ENCODE results near the gene FAHD2A.

DNA sequence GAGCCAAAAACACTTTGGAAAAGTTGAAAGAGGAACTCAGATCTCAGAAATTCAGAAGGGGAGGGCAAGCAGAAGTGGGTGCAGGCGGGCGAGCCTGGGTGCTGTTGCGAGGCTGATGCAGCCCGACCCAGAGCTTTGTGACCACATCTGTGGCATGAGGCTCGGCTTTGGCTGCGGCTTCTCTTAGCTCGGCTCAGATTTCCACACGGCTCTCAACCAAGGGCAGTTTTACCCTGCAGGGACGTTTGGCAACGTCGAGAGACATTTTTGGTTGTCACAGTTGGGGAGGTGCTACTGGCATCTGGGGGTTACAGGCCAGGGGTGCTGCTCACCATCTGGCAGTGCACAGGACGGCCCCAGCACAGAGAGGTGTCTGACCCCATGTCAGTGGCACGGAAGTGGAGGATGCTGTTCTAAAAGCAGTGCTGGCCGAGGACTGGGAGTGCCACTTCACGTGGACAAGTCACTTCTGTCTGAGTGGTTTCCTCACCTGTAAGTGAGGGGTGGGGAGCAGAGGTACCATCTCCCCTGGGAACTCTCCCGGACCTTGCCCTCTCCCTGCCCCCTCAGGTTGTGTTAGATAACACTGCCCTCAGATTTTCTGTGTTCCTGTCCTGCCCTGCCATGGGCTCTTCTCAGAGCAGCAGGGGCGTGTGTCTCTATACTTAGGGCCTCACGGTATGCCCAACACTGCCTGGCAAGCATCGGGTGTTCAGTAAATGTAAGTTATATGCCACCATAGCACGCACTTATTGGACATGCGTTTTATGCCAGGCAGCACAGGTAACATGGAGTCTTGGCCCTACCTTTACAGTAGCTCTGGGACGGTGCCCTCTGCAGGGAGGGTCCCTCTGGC is 48.7 kb upstream of the FAHD2A start:
- TF ChIP-seq, protein P1, sequence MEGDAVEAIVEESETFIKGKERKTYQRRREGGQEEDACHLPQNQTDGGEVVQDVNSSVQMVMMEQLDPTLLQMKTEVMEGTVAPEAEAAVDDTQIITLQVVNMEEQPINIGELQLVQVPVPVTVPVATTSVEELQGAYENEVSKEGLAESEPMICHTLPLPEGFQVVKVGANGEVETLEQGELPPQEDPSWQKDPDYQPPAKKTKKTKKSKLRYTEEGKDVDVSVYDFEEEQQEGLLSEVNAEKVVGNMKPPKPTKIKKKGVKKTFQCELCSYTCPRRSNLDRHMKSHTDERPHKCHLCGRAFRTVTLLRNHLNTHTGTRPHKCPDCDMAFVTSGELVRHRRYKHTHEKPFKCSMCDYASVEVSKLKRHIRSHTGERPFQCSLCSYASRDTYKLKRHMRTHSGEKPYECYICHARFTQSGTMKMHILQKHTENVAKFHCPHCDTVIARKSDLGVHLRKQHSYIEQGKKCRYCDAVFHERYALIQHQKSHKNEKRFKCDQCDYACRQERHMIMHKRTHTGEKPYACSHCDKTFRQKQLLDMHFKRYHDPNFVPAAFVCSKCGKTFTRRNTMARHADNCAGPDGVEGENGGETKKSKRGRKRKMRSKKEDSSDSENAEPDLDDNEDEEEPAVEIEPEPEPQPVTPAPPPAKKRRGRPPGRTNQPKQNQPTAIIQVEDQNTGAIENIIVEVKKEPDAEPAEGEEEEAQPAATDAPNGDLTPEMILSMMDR (IDR thresholded peaks at IDR 0.05), result no peak
- TF ChIP-seq POLR2A (IDR thresholded peaks at IDR 0.05), result no peak

Measured in right lobe of liver (tissue), 4 donors.